Endothelial cell (in vitro differentiated cells): ENCODE measurements around the gene ATAD3A. TPM values are rescaled to one million over a fixed set of nuclear protein-coding genes. Genes with fewer than 3 reads are reported as not detected.

Experiments
- DNase-seq: peaks from one replicate; pipeline ENCODE4 v3.0.0; 2021; ENCODE audit warnings: low spot score
- H3K27ac Mint-ChIP-seq: one replicate; pipeline ENCODE4 v1.8.0; 2021; ENCODE audit warnings: mixed read lengths, inconsistent platforms; ENCODE audit not compliant: unreplicated experiment
- H3K27me3 Mint-ChIP-seq: one replicate; pipeline ENCODE4 v1.8.0; 2021; ENCODE audit warnings: mild to moderate bottlenecking, moderate library complexity, mixed read lengths, inconsistent platforms; ENCODE audit not compliant: unreplicated experiment
- H3K36me3 Mint-ChIP-seq: one replicate; pipeline ENCODE4 v1.8.0; 2021; ENCODE audit warnings: mild to moderate bottlenecking, low read depth, mixed read lengths, inconsistent platforms; ENCODE audit not compliant: unreplicated experiment
- H3K4me1 Mint-ChIP-seq: one replicate; pipeline ENCODE4 v1.8.0; 2021; ENCODE audit warnings: mild to moderate bottlenecking, mixed read lengths, inconsistent platforms; ENCODE audit not compliant: unreplicated experiment
- H3K4me3 Mint-ChIP-seq: one replicate; pipeline ENCODE4 v1.8.0; 2021; ENCODE audit warnings: mild to moderate bottlenecking, mixed read lengths, inconsistent platforms; ENCODE audit not compliant: unreplicated experiment
- H3K9me3 Mint-ChIP-seq: one replicate; pipeline ENCODE4 v1.8.0; 2021; ENCODE audit warnings: mixed read lengths, inconsistent platforms; ENCODE audit not compliant: unreplicated experiment
- total RNA-seq: library from RNA; stranded (reverse); fragmentation: NEBNext Ultra II Directional; extraction: Animal tissue kit (Norgen Biotek cat#: 25700); gene quantifications from one replicate; pipeline ENCODE4 v1.2.1, GENCODE V29; 2021; ENCODE audit not compliant: unreplicated experiment
- TF ChIP-seq, protein P1 (sequence below): fragments of 200-600 bp; sonication (generic); IDR thresholded peaks from one replicate; pipeline ENCODE4 v1.5.0; 2021; ENCODE audit warnings: antibody characterized with exemption; ENCODE audit not compliant: unreplicated experiment

Gene ATAD3A
- total RNA-seq, 1 donor from 2014 or later: 30.4 TPM

DNA sequence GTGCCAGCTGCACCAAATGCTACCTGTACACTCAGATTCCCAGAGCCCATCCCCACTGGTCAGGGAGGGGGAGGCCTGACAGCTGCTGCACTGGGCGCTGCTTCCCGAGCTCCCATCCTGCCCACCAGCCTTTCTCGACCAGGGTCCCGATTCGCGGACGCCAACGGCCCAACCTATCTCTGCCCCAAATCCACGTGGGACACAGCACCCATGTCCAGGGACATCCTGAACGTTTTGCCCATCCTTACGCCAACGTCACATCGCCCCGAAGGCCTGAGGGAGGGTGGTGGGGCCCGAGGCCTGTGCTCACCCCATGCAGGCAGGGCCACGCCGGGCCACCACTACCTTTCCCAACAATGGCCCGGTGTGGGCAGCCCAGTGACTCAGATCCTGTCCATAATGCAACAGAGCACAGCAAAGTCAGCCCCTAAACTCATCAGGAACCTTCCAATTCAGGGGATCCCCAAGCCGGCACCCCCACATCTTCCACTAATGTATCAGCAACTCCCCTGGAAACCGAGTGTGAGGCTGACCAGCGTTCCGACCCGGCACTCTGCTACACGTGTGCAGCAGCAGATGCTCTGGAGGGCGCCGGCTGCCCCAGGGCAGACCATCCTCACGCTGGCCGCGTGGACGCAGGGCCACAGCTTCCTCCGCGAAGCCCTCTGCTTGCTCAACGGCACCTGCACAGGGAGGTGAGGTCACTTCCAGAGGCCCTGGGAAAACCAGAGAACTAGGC is 39.7 kb downstream of the ATAD3A start:
- H3K9me3 Mint-ChIP-seq: no peaks in the 10 kb centered on the region
- no peak overlapping the region for H3K4me3 Mint-ChIP-seq
- TF ChIP-seq, protein P1, sequence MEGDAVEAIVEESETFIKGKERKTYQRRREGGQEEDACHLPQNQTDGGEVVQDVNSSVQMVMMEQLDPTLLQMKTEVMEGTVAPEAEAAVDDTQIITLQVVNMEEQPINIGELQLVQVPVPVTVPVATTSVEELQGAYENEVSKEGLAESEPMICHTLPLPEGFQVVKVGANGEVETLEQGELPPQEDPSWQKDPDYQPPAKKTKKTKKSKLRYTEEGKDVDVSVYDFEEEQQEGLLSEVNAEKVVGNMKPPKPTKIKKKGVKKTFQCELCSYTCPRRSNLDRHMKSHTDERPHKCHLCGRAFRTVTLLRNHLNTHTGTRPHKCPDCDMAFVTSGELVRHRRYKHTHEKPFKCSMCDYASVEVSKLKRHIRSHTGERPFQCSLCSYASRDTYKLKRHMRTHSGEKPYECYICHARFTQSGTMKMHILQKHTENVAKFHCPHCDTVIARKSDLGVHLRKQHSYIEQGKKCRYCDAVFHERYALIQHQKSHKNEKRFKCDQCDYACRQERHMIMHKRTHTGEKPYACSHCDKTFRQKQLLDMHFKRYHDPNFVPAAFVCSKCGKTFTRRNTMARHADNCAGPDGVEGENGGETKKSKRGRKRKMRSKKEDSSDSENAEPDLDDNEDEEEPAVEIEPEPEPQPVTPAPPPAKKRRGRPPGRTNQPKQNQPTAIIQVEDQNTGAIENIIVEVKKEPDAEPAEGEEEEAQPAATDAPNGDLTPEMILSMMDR: no peak
- no peak for DNase-seq
- no peaks in the 10 kb centered on the region for H3K36me3 Mint-ChIP-seq
- no peak overlapping the region for H3K27ac Mint-ChIP-seq
- peaks cover 2% of the 10 kb centered on the region for H3K27me3 Mint-ChIP-seq
- H3K4me1 Mint-ChIP-seq: no peaks in the 10 kb centered on the region

DNA sequence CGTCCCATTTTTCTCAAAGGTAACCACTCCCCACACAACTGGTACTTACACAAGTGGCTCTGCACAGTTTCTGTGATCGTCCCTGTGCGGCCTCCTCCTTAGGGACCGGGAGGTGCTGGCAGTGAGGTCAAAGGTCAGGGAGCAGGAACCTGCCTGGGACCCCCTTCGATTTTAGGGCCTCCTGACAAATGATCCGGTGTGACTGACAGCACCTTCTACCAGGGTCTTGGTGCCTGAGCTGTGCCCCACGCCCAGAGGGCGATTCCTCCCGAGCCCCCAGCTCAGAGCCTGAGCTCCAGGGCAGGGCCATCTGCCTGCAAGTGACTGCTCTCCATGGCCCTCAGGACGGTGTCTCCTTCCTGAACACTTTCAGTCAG is 40.3 kb downstream of the ATAD3A start:
- no peaks in the 10 kb centered on the region for H3K4me1 Mint-ChIP-seq
- no peak for DNase-seq
- no peak overlapping the region for H3K27ac Mint-ChIP-seq
- no peak overlapping the region for H3K4me3 Mint-ChIP-seq
- no peaks in the 10 kb centered on the region for H3K36me3 Mint-ChIP-seq
- TF ChIP-seq, protein P1: no peak
- H3K9me3 Mint-ChIP-seq: no peaks in the 10 kb centered on the region
- H3K27me3 Mint-ChIP-seq: peaks cover 2% of the 10 kb centered on the region

DNA sequence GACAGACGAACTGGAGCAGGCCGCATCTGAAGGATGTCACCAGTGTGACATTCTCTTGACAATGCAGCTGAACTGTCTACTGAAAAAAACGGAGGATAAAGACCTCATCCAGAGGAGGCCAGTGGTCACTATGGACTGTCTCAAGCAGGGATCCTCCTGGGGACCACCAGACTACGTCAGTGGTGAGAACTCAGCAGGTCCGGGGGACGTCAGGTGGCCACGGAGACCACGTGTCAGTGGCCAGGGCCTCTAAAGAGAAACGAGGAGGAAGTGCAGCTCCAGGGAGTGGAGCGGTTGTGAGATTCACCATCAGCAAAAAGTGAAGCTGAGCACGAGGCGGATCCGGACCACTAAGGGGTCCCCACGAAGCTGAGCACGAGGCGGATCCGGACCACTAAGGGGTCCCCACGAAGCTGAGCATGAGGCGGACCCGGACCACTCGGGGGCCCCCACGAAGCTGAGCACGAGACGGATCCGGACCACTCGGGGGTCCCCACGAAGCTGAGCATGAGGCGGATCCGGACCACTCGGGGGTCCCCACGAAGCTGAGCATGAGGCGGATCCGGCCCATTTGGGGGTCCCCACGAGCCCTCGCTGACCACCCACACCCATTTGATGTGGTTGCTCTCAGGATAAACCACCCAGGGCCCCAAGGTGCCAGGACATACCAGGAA is 42.0 kb downstream of the ATAD3A start:
- no peaks in the 10 kb centered on the region for H3K4me1 Mint-ChIP-seq
- H3K27ac Mint-ChIP-seq: peak overlapping the region; percentile 45
- H3K36me3 Mint-ChIP-seq: peaks cover 4% of the 10 kb centered on the region
- TF ChIP-seq, protein P1: no peak
- no peak for DNase-seq
- no peak overlapping the region for H3K4me3 Mint-ChIP-seq
- H3K27me3 Mint-ChIP-seq: peaks cover 2% of the 10 kb centered on the region
- H3K9me3 Mint-ChIP-seq: no peaks in the 10 kb centered on the region

DNA sequence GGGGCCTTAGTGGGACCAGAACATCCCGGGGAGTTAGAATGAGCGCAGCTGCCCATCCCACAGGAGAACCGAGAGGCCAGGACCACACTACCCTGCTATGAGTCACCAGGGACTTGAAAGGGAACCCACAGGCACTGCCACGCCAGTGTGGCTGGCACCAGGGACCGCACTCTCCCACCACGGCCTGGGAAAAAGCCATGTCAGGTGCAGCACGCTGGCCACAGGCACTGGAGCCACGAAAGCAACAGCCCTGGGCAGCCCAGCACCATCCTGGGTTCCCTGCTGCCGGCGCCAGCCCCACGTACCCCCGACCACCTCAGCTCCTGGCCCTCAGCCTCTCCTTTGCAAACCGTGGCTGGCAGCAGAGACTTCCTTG is 42.6 kb downstream of the ATAD3A start:
- TF ChIP-seq, protein P1: no peak
- H3K4me1 Mint-ChIP-seq: no peaks in the 10 kb centered on the region
- DNase-seq: no peak
- no peak overlapping the region for H3K4me3 Mint-ChIP-seq
- H3K9me3 Mint-ChIP-seq: no peaks in the 10 kb centered on the region
- peak overlapping the region; percentile 18 for H3K27ac Mint-ChIP-seq
- peaks cover 2% of the 10 kb centered on the region for H3K27me3 Mint-ChIP-seq
- H3K36me3 Mint-ChIP-seq: peaks cover 5% of the 10 kb centered on the region
